Hematopoietic multipotent progenitor cell treated with erythropoietin and hydrocortisone succinate and interleukin-3 and kit ligand, for 6 days (in vitro differentiated cells): ENCODE measurements around the gene FRS3.

ENCODE experiments used
- DNase-seq: peaks from one replicate; pipeline ENCODE4 v3.0.0-alpha.2; 2015

FRS3 gene

GRCh38 chr6:41724586-41725501 is 54.9 kb downstream of the FRS3 start:
- no peak for DNase-seq

GRCh38 chr6:41724228-41724580 is 55.5 kb downstream of the FRS3 start:
- no peak for DNase-seq

- peak; percentile 76 for DNase-seq
Observed at GRCh38 chr6:41723530-41724227, 56.0 kb downstream of the FRS3 start.

- no peak for DNase-seq
Observed at GRCh38 chr6:41722969-41723529, 56.7 kb downstream of the FRS3 start.

GRCh38 chr6:41721414-41721813 is 58.3 kb downstream of the FRS3 start:
- no peak for DNase-seq

GRCh38 chr6:41720783-41721182 is 58.9 kb downstream of the FRS3 start:
- DNase-seq, result no peak

- DNase-seq, result no peak
Observed at GRCh38 chr6:41720262-41720620, 59.5 kb downstream of the FRS3 start.
